Subcutaneous abdominal adipose tissue (tissue), 5 donors: ENCODE results near the gene NT5C3B.

Experiments used
- H3K27ac ChIP-seq: one replicate; pipeline ENCODE4 v1.7.0; 2013; ENCODE audit warnings: low read depth, mild to moderate bottlenecking, inconsistent platforms, low read length, moderate library complexity
- H3K27me3 ChIP-seq, 5 donors: one replicate each; pipeline ENCODE4 v1.7.0; 2013; ENCODE audit warnings: low read length in 5 of 5, inconsistent platforms in 1 of 5; ENCODE audit not compliant: control insufficient read depth in 5 of 5, insufficient read depth in 4 of 5
- H3K36me3 ChIP-seq, 5 donors: one replicate each; pipeline ENCODE4 v1.7.0; 2013; ENCODE audit warnings: low read length in 5 of 5; ENCODE audit not compliant: control insufficient read depth in 5 of 5, insufficient read depth in 5 of 5
- H3K4me1 ChIP-seq, 5 donors: one replicate each; pipeline ENCODE4 v1.7.0; 2013; ENCODE audit warnings: low read length in 5 of 5, mild to moderate bottlenecking in 3 of 5, moderate library complexity in 1 of 5; ENCODE audit not compliant: control insufficient read depth in 5 of 5, insufficient read depth in 5 of 5
- H3K4me3 ChIP-seq, 5 donors: one replicate each; pipeline ENCODE4 v1.7.0; 2013; ENCODE audit warnings: low read length in 5 of 5, low read depth in 1 of 5
- H3K9ac ChIP-seq, 5 donors: one replicate each; pipeline ENCODE4 v1.7.0; 2013; ENCODE audit warnings: low read length in 5 of 5, mild to moderate bottlenecking in 4 of 5, moderate library complexity in 3 of 5
- H3K9me3 ChIP-seq, 5 donors: one replicate each; pipeline ENCODE4 v1.7.0; 2013; ENCODE audit warnings: low read length in 5 of 5; ENCODE audit not compliant: control insufficient read depth in 5 of 5
- donor health status: healthy.
- donor health status: healthy.
- donor health status: healthy.
- donor health status: healthy.
- donor health status: healthy.

Gene NT5C3B

DNA sequence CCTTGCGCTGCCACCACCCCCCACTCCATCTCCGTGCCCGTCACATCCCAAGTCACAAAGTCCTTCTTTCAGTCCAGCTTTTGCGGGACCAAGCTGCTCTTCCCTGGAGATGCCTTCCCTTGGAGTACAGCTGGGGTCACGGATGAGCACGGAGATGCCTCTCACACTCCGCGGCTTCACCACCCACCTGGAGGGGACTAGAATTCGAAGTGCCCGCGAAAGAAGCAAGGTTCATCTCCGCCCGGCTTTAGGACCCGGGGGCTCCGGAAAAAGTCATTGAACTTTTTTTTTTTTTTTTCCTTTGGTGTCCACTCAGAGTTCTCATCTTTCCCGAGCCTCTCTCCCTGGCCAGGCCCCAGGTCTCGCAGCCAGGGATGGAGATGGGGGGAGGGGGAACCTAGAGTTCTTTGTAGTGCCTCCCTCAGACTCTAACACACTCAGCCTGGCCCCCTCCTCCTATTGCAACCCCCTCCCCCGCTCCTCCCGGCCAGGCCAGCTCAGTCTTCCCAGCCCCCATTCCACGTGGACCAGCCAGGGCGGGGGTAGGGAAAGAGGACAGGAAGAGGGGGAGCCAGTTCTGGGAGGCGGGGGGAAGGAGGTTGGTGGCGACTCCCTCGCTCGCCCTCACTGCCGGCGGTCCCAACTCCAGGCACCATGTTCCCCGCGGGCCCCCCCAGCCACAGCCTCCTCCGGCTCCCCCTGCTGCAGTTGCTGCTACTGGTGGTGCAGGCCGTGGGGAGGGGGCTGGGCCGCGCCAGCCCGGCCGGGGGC is 23.5 kb downstream of the NT5C3B start, which contains the start of gene FKBP10:
TSS of gene FKBP10 (plus strand) at position 624 of the 771 bp plus-strand sequence. CDS start at position 655, 31 bp downstream.
- H3K27me3 ChIP-seq = peaks cover 0 to 7% (median 2%) of the 10 kb centered on the region in 5 donors
- no peaks in the 10 kb centered on the region for H3K9me3 ChIP-seq
- peak within 1 kb of the TSS; percentile 23 for H3K27ac ChIP-seq
- H3K36me3 ChIP-seq = no peaks in the 10 kb centered on the region
- H3K4me1 ChIP-seq = peaks cover 0 to 34% (median 23%) of the 10 kb centered on the region in 5 donors
- peak within 1 kb of the TSS; percentile 70 to 83 (median 77) for H3K4me3 ChIP-seq
- H3K9ac ChIP-seq = peak within 1 kb of the TSS in 3 of 5 donors; percentile 41 to 66 (median 41)

DNA sequence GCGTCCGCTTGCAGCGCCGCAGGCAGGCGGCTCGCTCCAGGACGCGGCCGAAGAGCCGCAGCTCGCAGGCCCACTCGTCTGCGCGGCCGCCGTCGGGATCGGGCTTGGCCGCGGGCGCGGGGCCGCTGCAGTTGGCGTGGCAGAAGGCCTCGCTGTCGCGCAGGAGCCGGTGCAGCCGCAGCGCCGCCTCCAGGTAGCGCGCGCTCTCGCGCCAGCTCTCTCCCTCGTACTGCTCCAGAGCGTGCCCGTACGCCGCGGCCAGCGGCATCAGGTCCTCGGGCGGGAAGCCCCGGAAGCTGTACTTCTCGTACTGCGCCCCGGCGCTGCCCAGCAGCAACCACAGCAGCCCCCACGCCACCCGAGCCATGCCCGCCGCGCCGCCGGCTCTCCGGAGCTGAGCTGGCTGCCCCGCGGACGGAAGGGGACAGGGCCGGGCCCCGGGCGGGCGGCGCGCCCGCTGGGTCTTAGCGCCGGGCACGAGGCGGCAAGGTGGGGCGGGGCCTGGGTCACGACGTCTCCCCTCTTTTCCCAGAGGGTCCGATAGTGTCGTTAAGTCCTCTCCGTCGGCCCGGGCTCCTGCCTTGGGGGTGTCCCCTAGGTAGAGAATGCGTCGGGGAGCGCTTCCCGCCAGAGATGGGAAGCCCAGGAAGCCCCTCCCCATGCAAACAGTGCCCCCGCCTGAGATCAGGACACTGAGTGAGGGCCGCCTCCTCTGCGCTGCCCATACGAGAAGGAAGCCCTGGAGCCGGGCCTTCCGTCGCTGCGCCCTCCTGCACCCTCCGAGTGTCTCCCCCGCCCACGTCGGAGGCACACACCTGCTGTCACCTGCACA is 24.3 kb downstream of the NT5C3B start, which contains the start of gene P3H4:
TSS of gene P3H4 (minus strand) at position 401 of the 832 bp plus-strand sequence. CDS start at position 367, 34 bp downstream.
- Histone ChIP-seq H3K9me3 (no peaks in the 10 kb centered on the region), H3K9ac (peak within 1 kb of the TSS in 4 of 5 donors; percentile 56 to 77 (median 70)), H3K27me3 (peaks cover 0 to 7% (median 2%) of the 10 kb centered on the region in 5 donors), H3K27ac (no peak within 1 kb of the TSS), H3K36me3 (no peaks in the 10 kb centered on the region), H3K4me1 (peaks cover 0 to 34% (median 23%) of the 10 kb centered on the region in 5 donors), H3K4me3 (peak within 1 kb of the TSS; percentile 70 to 83 (median 77))

DNA sequence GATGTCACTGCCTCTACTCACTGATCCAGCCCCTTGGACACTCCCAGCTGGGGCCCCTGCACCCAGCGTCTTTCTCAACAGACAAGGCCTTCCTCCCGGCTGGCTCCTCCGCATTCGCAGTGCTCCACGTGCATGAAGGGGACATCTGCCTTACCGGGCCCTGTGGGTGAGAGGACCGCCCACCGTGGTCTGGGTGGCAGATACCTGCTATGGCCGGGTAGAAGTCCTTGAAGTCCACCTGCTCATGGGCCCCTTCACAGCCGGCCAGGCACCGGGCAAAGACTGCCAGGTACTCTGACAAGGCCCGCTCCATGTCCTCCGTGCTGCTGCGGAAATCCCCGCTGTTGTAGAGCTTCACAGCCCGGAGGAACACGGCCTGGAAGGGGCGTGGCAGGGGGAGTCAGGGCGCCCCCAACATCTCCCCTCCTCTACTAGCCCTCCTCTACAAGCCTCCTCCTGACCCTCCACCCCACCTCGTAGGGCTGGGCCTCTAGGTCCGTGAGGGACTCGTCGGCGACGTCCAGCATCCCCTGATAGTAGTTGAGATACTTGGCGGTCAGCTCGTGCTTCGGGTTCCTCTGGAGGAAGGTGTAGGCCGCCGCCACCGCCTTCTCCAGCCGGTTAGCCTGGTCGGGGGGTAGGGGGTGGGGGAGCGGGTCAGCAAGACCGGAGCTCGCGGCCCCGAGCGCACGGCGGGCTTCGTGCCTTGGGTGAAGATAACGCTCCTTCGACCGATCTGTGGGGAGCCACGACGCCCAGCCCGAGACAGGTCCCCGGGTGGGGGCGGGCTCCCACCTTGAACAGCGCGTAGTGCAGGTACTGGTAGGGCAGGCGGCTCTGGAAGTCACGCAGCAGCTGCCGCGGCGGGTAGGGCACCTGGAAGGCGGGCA is 25.1 kb downstream of the NT5C3B start:
- Histone ChIP-seq H3K9me3 (no peaks in the 10 kb centered on the region), H3K4me1 (peaks cover 0 to 34% (median 23%) of the 10 kb centered on the region in 5 donors), H3K27ac (no peak overlapping the region), H3K4me3 (peak overlapping the region in 4 of 5 donors; percentile 70 to 83 (median 78)), H3K27me3 (peaks cover 0 to 7% (median 2%) of the 10 kb centered on the region in 5 donors), H3K36me3 (peaks cover 0 to 5% (median 0%) of the 10 kb centered on the region in 5 donors), H3K9ac (peak overlapping the region in 4 of 5 donors; percentile 56 to 77 (median 70))

DNA sequence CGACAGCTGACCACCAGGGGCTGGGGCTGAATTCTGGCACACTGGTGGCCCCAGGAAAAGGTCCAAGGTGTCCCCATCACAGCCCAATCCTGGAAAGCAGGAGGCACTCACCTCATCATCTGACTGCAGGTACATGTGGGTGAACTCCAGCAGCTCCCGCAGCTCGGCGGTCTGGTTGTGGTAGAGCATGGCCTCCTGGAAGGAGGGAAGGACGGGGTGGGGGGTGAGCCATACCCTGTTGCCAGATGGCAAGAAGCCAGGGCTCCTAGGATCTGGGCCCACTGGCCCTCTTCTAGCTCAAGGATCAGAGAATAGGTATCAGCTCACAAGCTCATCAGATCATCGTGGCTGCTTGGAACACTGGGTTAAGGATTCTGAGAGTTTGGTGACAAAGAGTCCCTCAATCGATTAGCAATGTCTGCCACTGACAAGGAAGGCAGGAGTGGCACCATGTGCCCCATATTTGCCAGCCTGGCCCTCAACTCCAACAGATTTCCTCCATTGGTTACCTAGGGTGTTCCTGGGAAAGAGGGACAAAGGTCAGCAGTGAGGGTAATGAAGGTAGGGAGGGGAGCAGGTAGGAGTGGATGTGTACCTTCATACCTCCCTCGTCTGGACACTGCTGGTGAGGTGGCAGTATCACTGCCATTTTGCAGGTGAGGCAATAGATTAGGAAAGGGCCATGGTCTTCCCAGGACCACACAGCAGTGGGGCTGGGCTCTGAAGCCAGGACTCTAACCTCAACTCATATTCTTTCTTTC is 29.2 kb downstream of the NT5C3B start:
- H3K27ac ChIP-seq = no peak overlapping the region
- peaks cover 0 to 5% (median 0%) of the 10 kb centered on the region in 5 donors for H3K36me3 ChIP-seq
- no peaks in the 10 kb centered on the region for H3K9me3 ChIP-seq
- H3K27me3 ChIP-seq = peaks cover 0 to 3% (median 0%) of the 10 kb centered on the region in 5 donors
- no peak overlapping the region for H3K9ac ChIP-seq
- peaks cover 0 to 24% (median 18%) of the 10 kb centered on the region in 5 donors for H3K4me1 ChIP-seq
- H3K4me3 ChIP-seq = no peak overlapping the region

DNA sequence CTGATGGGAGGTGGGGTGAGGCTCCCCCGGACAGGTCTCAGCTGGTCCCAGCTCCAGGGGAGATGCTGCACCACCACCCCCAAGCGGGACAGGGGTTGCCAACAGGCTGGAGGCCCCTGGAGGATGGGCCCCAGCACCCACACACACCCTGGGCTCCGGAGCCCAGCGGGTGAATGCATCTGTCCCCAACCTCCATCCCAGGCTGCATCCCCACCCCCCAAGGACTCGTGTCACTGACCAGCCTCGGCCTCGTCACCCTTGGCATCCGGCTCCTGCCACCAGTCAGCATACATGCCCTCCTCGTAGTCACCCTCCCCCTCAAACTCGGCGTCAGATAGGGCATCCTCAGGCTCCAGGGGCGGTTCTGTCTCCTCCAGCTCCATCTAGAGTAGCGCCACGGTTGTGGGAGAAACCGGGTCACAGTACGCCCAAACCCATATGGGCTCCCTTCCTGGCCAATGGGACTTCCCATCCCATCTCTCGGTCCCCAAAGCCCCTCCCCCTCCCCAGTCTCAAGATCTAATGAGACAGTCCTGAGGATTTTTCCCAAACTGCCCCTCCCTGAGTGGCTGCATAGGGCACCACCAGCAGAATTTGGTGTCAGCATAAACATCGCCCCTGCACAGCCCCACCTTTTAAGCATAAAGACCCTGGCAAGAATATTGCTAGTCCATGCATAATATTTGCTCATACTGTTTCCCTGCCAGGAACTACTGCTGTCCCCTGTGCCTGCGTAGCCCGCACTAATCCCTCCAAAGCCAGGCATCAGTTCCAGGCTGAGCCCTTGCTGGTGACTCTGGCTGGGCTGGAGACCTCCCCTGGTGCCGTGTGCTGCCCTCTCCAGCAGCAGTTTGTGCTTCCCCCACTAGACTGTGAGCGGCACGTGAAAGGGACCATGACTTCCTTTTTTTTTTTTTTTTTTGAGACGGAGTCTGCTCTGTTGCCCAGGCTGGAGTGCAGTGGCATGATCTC is 32.7 kb downstream of the NT5C3B start:
- H3K4me3 ChIP-seq = no peak overlapping the region
- peaks cover 0 to 20% (median 8%) of the 10 kb centered on the region in 5 donors for H3K4me1 ChIP-seq
- peaks cover 0 to 5% (median 0%) of the 10 kb centered on the region in 5 donors for H3K36me3 ChIP-seq
- H3K9me3 ChIP-seq = no peaks in the 10 kb centered on the region
- H3K27ac ChIP-seq = no peak overlapping the region
- H3K27me3 ChIP-seq = peaks cover 0 to 8% (median 0%) of the 10 kb centered on the region in 5 donors
- no peak overlapping the region for H3K9ac ChIP-seq

DNA sequence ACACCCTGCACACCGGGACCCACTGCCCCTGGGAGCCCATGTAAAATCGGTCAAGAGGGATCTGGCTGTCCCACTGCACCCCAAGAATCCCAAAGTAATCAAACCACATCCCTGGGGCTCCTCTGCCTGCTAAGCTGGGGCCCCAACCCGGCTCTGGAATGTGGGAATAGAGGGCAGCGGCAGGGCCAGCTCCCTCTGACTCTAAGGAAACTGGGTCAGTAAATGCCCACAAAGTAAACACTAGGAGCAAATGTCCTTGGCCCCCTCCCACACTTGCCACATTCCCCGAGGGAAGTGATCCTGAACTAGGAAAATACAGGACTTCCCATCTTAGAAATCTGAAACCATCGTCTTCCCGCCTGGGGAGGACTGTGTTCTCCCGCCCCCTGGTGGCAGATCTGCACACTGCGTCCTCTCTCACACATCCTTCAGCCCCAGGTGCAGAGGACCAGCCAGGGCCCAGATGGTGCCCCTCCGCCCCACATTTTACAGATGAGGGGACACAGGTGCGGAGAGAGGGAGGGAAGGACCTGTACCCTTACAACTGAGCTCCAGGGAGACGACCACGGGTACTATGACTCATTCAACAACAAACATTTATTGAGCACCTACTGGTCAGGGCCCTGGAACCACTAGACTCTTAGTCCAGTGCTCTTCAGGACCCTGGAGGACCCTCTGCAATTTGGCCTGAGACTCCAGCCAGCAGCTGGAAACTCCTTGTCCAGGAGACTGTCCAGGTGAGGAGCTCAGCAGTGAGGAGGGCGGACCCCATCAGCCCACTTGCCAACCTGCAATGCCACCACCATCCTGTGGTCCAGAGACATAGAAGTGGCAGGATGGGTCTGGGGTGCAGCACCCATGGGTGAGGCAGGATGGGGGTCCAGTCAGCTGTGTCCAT is 34.4 kb downstream of the NT5C3B start:
- no peaks in the 10 kb centered on the region for H3K9me3 ChIP-seq
- peaks cover 0 to 8% (median 0%) of the 10 kb centered on the region in 5 donors for H3K27me3 ChIP-seq
- peak overlapping the region in 3 of 5 donors; percentile 21 to 29 (median 22) for H3K4me3 ChIP-seq
- no peak overlapping the region for H3K27ac ChIP-seq
- H3K9ac ChIP-seq = no peak overlapping the region
- peaks cover 0 to 5% (median 0%) of the 10 kb centered on the region in 5 donors for H3K36me3 ChIP-seq
- peaks cover 0 to 20% (median 8%) of the 10 kb centered on the region in 5 donors for H3K4me1 ChIP-seq

DNA sequence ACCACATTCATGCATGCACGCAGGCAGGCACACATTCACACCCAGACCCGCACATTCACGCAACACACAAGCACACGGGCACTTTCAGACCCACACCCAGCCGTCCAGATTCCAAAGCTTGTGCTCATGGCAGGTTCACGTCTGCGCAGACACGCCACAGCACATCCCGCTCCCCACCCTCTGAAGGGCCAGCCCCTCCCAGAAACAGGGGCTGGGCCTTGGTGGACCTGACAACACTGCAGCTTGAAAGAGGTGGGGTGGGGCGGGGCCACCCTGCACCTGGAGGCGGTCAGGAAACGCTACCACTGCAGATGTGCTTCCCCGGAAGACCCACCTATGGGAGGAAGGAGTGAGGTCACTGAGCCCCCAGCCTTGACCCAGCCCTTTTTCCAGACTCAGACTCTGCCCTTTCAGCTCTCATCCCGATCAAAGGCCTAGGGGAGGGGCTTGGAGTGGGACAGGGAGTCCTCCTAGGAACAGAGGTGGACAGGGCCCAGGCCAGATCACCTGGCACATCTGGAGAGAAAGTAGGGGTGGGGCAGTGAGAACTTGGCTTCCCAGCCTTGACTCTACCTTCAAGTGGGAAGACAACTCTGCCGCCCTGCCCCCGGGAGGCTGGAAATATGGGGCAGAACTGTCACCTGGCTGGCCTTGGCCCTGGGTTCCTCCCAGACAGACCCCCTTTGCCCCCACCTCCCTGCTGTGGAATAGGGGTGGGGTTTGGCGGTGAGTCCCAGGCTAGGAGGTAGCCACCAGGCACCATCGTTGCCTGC is 35.2 kb downstream of the NT5C3B start:
- no peak overlapping the region for H3K4me3 ChIP-seq
- H3K9me3 ChIP-seq = no peaks in the 10 kb centered on the region
- peaks cover 0 to 8% (median 0%) of the 10 kb centered on the region in 5 donors for H3K27me3 ChIP-seq
- peaks cover 0 to 20% (median 8%) of the 10 kb centered on the region in 5 donors for H3K4me1 ChIP-seq
- no peak overlapping the region for H3K9ac ChIP-seq
- no peak overlapping the region for H3K27ac ChIP-seq
- no peaks in the 10 kb centered on the region for H3K36me3 ChIP-seq
